Activated B cell treated with CpG ODN at 0.5 μM for 24 hours (primary cell): ENCODE measurements around the gene CYP2E1. TPM values are rescaled to one million over a fixed set of nuclear protein-coding genes. Genes with fewer than 3 reads are reported as not detected.
"Not testable (repeated sequence)": the region's sequence is repeated elsewhere in the genome, so short reads cannot be mapped to it uniquely, and the experiment has no call there.

Experiments used
- ATAC-seq: fragments of 200-7000 bp; cut with Tn5 transposase; one replicate; pipeline ENCODE4 v1.10.0; 2021; ENCODE audit warnings: low read depth, mild to moderate bottlenecking, moderate library complexity
- CTCF ChIA-PET: fragments of 350-600 bp; sonication (Branson Sonifier 250); formaldehyde crosslinking; loops from one replicate; lab custom pipeline; 2021; ENCODE audit warnings: antibody characterized with exemption; lab: Charles Lee
- POLR2A ChIA-PET: fragments of 350-600 bp; sonication (Branson Sonifier 250); formaldehyde crosslinking; loops from one replicate; lab custom pipeline; 2021; ENCODE audit warnings: antibody characterized with exemption; lab: Charles Lee
- DNase-seq: peaks from one replicate; pipeline ENCODE4 v3.0.0; 2022
- H3K27ac Mint-ChIP-seq: one replicate; pipeline ENCODE4 v1.8.0; 2020; ENCODE audit warnings: mixed read lengths
- H3K27me3 Mint-ChIP-seq: one replicate; pipeline ENCODE4 v1.8.0; 2021; ENCODE audit warnings: mixed read lengths
- H3K36me3 Mint-ChIP-seq: one replicate; pipeline ENCODE4 v1.8.0; 2021; ENCODE audit warnings: low read depth, mixed read lengths
- H3K4me1 Mint-ChIP-seq: one replicate; pipeline ENCODE4 v1.8.0; 2021; ENCODE audit warnings: mixed read lengths
- H3K4me3 Mint-ChIP-seq: one replicate; pipeline ENCODE4 v1.8.0; 2020; ENCODE audit warnings: mild to moderate bottlenecking, mixed read lengths
- H3K9me3 Mint-ChIP-seq: one replicate; pipeline ENCODE4 v1.8.0; 2020; ENCODE audit warnings: mixed read lengths
- CTCF ChIP-seq: fragments of 200-600 bp; IDR thresholded peaks from one replicate; pipeline ENCODE4 v1.8.0; 2022; ENCODE audit warnings: antibody characterized with exemption, mild to moderate bottlenecking
- intact Hi-C: fragments of 100-400 bp; cut with micrococcal nuclease; formaldehyde crosslinking; loops from one replicate; pipeline ENCODE4 v1.15.1; 2024
- total RNA-seq: library from RNA; stranded (reverse); gene quantifications from 2 replicates; pipeline ENCODE4 v1.2.3, GENCODE V29; 2022

Gene CYP2E1
- total RNA-seq, 1 donor from 2014 or later = 1.1 TPM

GRCh38 chr10:133511408-133511807 is 15.8 kb upstream of the CYP2E1 start:
- ChIA-PET POLR2A (no interaction called here), CTCF (no interaction called here)
- no peak for TF ChIP-seq CTCF
- no peak for ATAC-seq
- intact Hi-C loops = loop anchor here (10.0 kb wide), 1 partner anchor 77 kb away; no protein-coding TSS in a partner anchor
- no peak overlapping the region for H3K27ac Mint-ChIP-seq
- no peak for DNase-seq
- peaks cover 3% of the 10 kb centered on the region for H3K36me3 Mint-ChIP-seq
- no peak overlapping the region for H3K4me3 Mint-ChIP-seq
- no peaks in the 10 kb centered on the region for H3K4me1 Mint-ChIP-seq
- peaks cover 14% of the 10 kb centered on the region for H3K9me3 Mint-ChIP-seq
- H3K27me3 Mint-ChIP-seq = peaks cover 29% of the 10 kb centered on the region

GRCh38 chr10:133511907-133512528 is 15.1 kb upstream of the CYP2E1 start:
- DNase-seq (no peak), ATAC-seq (no peak)
- H3K27ac Mint-ChIP-seq = no peak overlapping the region
- no peak overlapping the region for H3K4me3 Mint-ChIP-seq
- peaks cover 14% of the 10 kb centered on the region for H3K9me3 Mint-ChIP-seq
- peaks cover 3% of the 10 kb centered on the region for H3K36me3 Mint-ChIP-seq
- H3K27me3 Mint-ChIP-seq = peaks cover 30% of the 10 kb centered on the region
- intact Hi-C loops = loop anchor here (10.0 kb wide), 1 partner anchor 77 kb away; no protein-coding TSS in a partner anchor
- no peaks in the 10 kb centered on the region for H3K4me1 Mint-ChIP-seq
- POLR2A ChIA-PET = no interaction called here
- CTCF ChIA-PET = no interaction called here
- TF ChIP-seq CTCF = no peak

- Mint-ChIP-seq H3K4me3 (no peak overlapping the region), H3K36me3 (no peaks in the 10 kb centered on the region), H3K4me1 (peaks cover 7% of the 10 kb centered on the region), H3K9me3 (no peaks in the 10 kb centered on the region), H3K27me3 (peaks cover 18% of the 10 kb centered on the region), H3K27ac (no peak overlapping the region)
- TF ChIP-seq CTCF = no peak
- intact Hi-C loops = loop anchor here (10.0 kb wide), 1 partner anchor 81 kb away; no protein-coding TSS in a partner anchor
- CTCF ChIA-PET = no interaction called here
- no peak for ATAC-seq
- POLR2A ChIA-PET = no interaction called here
- no peak for DNase-seq
Measured at GRCh38 chr10:133515471-133515870, 11.7 kb upstream of the CYP2E1 start.

GRCh38 chr10:133516057-133516456 is 11.1 kb upstream of the CYP2E1 start:
- Mint-ChIP-seq H3K4me3 (no peak overlapping the region), H3K9me3 (no peaks in the 10 kb centered on the region), H3K4me1 (peaks cover 10% of the 10 kb centered on the region), H3K27me3 (peaks cover 21% of the 10 kb centered on the region), H3K27ac (no peak overlapping the region), H3K36me3 (no peaks in the 10 kb centered on the region)
- ChIA-PET CTCF (no interaction called here), POLR2A (no interaction called here)
- TF ChIP-seq CTCF = no peak
- intact Hi-C loops = loop anchor here (10.0 kb wide), 1 partner anchor 81 kb away; no protein-coding TSS in a partner anchor
- ATAC-seq = no peak
- DNase-seq = no peak

GRCh38 chr10:133518517-133518916 is 8.6 kb upstream of the CYP2E1 start:
- CTCF ChIA-PET = interaction anchor here (3.9 kb wide), 1 partner anchor 189 kb away, joined by 24 read pairs; no protein-coding TSS in a partner anchor
- H3K4me3 Mint-ChIP-seq, DNase-seq, ATAC-seq, H3K27ac Mint-ChIP-seq, H3K4me1 Mint-ChIP-seq, H3K36me3 Mint-ChIP-seq, POLR2A ChIA-PET, H3K9me3 Mint-ChIP-seq: not testable (repeated sequence)
- intact Hi-C loops = loop anchor here (10.0 kb wide), 1 partner anchor 84 kb away; no protein-coding TSS in a partner anchor
- H3K27me3 Mint-ChIP-seq = peaks cover 18% of the 10 kb centered on the region
